Measurements from ENCODE around the gene KLK8. TPM values are rescaled to one million over a fixed set of nuclear protein-coding genes. Genes with fewer than 3 reads are reported as not detected.

The KLK8 gene
- total and polyA plus RNA-seq, 2 of the 13 experiments (the other 11 are each of a cell fraction or from before 2014, with no cell fraction given) = not detected

- POLR2A ChIA-PET = no interaction called here
- WGBS (ENCODE audit: low lambda C conversion rate) = 20% methylated on average over 11 of the region's 18 CpGs
- no peak overlapping the region for H2AFZ ChIP-seq (ENCODE audit: low read length)
- CTCF ChIA-PET (ENCODE audit: low intra/inter-chr PET ratio, low total read pairs) = no interaction called here
- in situ Hi-C loops (cut with HindIII; ENCODE audit: extremely low pct_ligation_motif_present, low pct_unique_long_range_greater_than_20kb) = no loop called here
- H3K9me3 ChIP-seq (ENCODE audit: low read length) = no peaks in the 10 kb centered on the region
- H3K27ac ChIP-seq (ENCODE audit: extremely low read length, insufficient read depth, low read length) = no peak overlapping the region
- no peak overlapping the region for H3K9ac ChIP-seq (ENCODE audit: insufficient read depth, low read depth, low read length)
- no peak overlapping the region for H3K4me3 ChIP-seq (replicated peaks in 1 of 3; ENCODE audit: insufficient read depth in 1 of 3, low read depth in 2 of 3, low read length in 3 of 3)
- H4K20me1 ChIP-seq (ENCODE audit: insufficient read depth, low read length) = no peaks in the 10 kb centered on the region
- no peaks in the 10 kb centered on the region for H3K79me2 ChIP-seq (ENCODE audit: insufficient read depth, low read length)
- FAIRE-seq = no peak
- no peak for DNase-seq (ENCODE audit: low spot score)
- TF ChIP-seq KDM5A (IDR thresholded peaks at IDR 0.05; ENCODE audit: borderline replicate concordance, low read length) (no peak), UBTF (CRISPR knock-in tag; IDR thresholded peaks at IDR 0.05) (no peak), ZC3H4 (CRISPR knock-in tag; IDR thresholded peaks at IDR 0.05; ENCODE audit: borderline replicate concordance) (no peak), RARG (CRISPR knock-in tag; IDR thresholded peaks at IDR 0.05; ENCODE audit: low read depth) (no peak), ZMAT3 (CRISPR knock-in tag; conservative IDR thresholded peaks at IDR 0.05) (no peak), ZNF83 (CRISPR knock-in tag; IDR thresholded peaks at IDR 0.05; ENCODE audit: borderline replicate concordance) (no peak), JUN (CRISPR knock-in tag; IDR thresholded peaks at IDR 0.05) (no peak), ZNF12 (CRISPR knock-in tag; IDR thresholded peaks at IDR 0.05) (no peak), MAFF (IDR thresholded peaks at IDR 0.05; ENCODE audit: low read depth, low read length) (no peak), ZMYM2 (CRISPR knock-in tag; IDR thresholded peaks at IDR 0.05) (no peak), ZKSCAN8 (CRISPR knock-in tag; IDR thresholded peaks at IDR 0.05; ENCODE audit: borderline replicate concordance) (no peak), ZNF704 (CRISPR knock-in tag; IDR thresholded peaks at IDR 0.05; ENCODE audit: borderline replicate concordance) (no peak), RBFOX2 (IDR thresholded peaks at IDR 0.05; ENCODE audit: low read depth, low read length) (no peak), ZSCAN30 (CRISPR knock-in tag; IDR thresholded peaks at IDR 0.05) (no peak), SCMH1 (CRISPR knock-in tag; IDR thresholded peaks at IDR 0.05; ENCODE audit: borderline replicate concordance) (no peak), ZNF761 (CRISPR knock-in tag; conservative IDR thresholded peaks at IDR 0.05) (no peak)
- intact Hi-C loops (cut with micrococcal nuclease; ENCODE audit: unreplicated experiment) = no loop called here
- ATAC-seq = no peak
- BruUV-seq (replicated peaks) = no TSS peak
- no peak overlapping the region for H3K4me2 ChIP-seq (ENCODE audit: low read depth, low read length)
- no peaks in the 10 kb centered on the region for H3K4me1 ChIP-seq (ENCODE audit: insufficient read depth, low read length)
- H3K36me3 ChIP-seq (replicated peaks in 1 of 2; ENCODE audit: control insufficient read depth in 1 of 2, insufficient read depth in 2 of 2, low read length in 2 of 2) = no peaks in the 10 kb centered on the region
- H3K27me3 ChIP-seq (ENCODE audit: control insufficient read depth in 1 of 2, insufficient read depth in 2 of 2, low read length in 2 of 2) = peaks cover 14 to 47% of the 10 kb centered on the region in 2 experiments; a peak in 4 of 5 replicates
Measured at GRCh38 chr19:51025809-51026553, 24.6 kb upstream of the KLK8 start.

Measured in HepG2 (cell line).